ENCODE data around the gene ARHGEF16.

DNA sequence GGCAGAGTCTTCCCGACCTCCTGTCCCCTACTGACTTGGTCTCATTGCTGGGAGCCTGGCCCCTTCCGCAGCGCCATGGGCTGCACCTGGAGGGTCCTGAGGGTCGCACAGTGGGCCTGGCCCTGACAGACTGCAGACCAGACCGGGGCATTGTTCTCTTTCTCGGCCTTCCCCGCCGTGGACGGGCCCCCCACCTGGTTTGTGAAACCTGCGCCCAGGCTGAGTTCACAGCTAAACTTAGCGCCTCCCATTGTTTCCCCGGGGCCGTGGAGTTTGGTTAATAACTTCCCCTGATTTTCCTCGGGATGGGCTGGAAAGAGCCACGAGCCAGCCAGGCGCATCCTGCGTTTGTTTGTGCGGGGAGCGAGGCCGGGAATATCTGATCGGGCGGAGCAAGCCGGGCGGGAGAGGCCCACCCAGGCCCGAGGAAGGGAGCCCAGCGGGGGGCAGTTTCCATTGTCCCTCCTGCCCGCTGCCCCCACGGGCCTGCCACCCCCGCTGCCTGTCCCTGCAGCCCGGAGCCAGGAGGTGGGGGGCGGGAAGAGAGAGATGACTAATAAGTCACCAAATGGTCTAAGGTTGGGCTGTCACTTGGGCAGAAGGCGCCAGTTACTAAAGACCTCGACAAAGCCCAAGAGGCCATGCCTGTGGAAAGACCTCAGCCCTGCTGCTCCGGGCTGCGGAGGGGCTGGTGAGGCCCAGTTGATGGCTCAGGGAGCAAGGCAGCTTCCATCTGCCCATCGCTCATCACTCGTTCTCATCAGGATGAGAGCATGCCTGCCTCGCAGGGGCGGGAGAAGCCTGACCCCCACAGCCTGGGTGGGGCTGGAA lies 39.0 kb upstream of the ARHGEF16 start:
- TF ChIP-seq, protein P1, sequence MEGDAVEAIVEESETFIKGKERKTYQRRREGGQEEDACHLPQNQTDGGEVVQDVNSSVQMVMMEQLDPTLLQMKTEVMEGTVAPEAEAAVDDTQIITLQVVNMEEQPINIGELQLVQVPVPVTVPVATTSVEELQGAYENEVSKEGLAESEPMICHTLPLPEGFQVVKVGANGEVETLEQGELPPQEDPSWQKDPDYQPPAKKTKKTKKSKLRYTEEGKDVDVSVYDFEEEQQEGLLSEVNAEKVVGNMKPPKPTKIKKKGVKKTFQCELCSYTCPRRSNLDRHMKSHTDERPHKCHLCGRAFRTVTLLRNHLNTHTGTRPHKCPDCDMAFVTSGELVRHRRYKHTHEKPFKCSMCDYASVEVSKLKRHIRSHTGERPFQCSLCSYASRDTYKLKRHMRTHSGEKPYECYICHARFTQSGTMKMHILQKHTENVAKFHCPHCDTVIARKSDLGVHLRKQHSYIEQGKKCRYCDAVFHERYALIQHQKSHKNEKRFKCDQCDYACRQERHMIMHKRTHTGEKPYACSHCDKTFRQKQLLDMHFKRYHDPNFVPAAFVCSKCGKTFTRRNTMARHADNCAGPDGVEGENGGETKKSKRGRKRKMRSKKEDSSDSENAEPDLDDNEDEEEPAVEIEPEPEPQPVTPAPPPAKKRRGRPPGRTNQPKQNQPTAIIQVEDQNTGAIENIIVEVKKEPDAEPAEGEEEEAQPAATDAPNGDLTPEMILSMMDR (IDR thresholded peaks at IDR 0.05; ENCODE audit: low read length): no peak
- no peak for TF ChIP-seq EZH2 (optimal IDR thresholded peaks at IDR 0.05; ENCODE audit: low read depth, low read length)
